NAMALWA (cell line): ENCODE data around the gene IGFN1.
A peak's percentile ranks its signal among the peaks of the same experiment; 100 is the strongest.

Source experiments
- DNase-seq: peaks from one replicate; pipeline ENCODE4 v3.0.0-alpha.2; 2015; ENCODE audit warnings: low spot score

Gene IGFN1

DNA sequence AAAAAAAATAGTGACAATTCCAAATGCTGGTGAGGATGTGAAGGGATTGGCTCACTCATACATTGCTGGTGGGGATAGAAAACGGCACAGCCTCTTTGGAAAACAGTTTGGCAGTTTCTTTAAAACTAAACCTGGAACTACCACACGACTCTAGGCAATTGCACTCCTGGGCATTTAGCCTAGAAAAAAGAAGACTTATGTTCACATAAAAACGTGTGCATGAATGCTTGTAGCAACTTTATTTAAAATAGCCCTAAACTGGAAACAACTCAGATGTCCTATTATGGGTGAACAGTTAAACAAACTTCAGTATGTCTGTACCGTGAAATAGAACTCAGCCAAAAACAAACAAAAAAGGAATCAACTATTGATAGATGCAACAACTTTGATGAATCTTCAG is 26.9 kb upstream of the IGFN1 start:
- no peak for DNase-seq

GRCh38 chr1:201164645-201165044 is 26.0 kb upstream of the IGFN1 start:
- no peak for DNase-seq

DNA sequence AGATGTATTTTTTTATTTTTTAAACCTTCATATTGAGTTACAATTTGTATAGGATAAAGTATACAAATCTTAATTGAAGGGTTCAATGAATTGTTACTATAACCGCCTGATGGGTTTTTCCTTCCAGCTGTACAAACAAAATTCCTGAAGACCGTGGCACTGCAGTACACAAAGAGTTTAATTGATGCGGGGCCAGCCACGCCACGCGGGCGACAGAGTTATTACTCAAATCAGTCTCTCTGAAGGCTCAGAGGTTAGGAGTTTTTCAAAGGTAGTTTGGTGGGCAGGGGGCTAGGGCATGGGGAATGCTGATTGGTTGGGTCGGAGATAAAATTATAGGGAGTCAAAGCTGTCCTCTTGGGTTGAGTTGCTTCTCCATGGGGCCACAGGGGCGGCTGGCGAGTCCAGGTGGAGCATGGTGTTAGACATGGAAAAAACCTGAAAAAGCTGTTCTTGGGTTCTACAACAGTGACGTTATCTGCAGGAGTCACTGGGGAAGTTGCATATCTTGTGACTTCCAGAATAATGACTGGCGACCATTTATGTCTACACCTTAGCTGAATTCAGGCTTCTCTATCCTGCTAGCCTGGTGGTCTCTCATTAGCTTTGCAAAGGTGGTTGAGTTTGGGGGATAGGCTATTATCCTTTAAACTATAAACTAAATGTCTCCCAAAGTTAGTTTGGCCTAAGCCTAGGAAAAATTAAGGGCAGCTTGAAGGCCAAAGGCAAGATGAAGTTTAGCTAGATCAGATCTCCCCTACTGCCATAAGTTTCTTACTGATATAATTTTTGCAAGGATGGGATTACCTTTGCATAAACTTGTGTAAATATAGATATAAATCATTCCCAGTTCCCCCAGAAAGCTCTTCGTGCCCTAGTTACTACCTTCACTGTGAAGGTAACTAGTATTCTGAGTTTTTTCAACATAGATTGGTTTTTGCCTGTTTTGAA is 23.3 kb upstream of the IGFN1 start:
- no peak for DNase-seq

DNA sequence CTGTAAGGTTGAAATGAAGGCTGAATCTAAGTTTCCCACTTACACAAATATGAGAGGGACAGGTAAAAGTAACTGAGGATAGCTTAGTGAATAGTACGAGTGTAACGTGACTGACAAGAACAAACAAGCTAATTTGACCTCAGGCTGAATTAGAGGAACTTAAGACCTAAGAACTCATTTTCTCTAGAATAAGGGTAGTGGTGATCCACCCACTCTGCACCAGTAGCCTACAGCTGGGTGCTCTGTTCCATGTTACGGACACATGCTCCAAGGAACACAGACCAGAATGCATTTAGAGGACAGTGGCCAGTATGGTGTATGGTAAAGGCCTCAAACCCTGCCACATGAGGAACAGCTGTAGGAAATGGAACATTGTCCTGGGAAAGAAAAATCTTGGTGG is 21.4 kb upstream of the IGFN1 start:
- DNase-seq, result no peak

- no peak for DNase-seq
These were observed 20.6 kb upstream of the IGFN1 start for GRCh38 chr1:201169971-201170532.

- DNase-seq, result peak; percentile 72
These were observed 20.0 kb upstream of the IGFN1 start for GRCh38 chr1:201170533-201171062.

DNA sequence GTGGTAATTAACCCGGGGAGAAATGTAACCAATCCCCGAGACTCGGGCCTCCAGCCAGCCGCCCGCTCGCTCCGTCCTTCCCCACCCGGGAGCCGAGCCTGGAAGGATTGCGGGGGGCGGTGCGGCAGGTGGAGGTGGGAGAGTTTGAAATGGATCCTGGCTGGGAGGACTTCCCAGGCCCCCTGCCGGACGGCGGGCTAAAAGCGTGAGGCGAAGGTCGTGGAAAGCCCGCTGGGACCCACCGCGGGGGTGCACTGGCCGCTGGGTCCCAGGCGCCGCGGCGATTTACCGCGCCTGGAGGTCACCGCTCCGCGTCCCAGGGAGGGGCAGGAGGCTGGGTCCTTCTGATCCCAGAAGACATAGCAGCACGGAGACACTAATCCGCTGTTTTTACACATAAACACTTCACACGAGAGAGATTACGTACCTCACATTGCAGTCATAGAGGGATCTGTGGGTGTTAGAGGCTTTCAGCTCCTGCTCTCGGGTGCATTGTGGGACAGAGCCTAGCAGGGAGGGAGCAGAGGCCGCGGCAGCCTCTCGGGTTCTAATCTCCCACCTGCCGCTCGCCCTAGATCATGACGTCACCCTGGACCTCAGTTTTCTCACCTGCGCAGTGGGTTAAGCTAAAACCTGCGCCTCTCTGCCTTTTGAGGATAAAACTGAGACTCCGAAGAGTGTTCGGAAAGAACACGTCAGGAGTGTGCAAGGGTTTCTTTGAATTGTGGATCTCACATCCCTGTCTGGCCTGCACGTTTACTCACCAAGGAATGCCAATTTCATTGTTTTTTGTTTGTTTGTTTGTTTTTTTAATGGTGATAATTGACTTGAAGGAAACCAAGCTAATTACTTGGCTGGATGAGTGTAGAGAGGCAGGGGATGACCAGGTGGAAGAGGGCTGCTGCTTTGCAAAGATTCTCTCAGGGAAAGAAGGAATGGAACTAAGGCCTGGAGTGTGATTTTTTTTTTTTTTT is 19.3 kb upstream of the IGFN1 start:
- DNase-seq, result peak; percentile 23

GRCh38 chr1:201172326-201172725 is 18.3 kb upstream of the IGFN1 start:
- DNase-seq, result no peak

DNA sequence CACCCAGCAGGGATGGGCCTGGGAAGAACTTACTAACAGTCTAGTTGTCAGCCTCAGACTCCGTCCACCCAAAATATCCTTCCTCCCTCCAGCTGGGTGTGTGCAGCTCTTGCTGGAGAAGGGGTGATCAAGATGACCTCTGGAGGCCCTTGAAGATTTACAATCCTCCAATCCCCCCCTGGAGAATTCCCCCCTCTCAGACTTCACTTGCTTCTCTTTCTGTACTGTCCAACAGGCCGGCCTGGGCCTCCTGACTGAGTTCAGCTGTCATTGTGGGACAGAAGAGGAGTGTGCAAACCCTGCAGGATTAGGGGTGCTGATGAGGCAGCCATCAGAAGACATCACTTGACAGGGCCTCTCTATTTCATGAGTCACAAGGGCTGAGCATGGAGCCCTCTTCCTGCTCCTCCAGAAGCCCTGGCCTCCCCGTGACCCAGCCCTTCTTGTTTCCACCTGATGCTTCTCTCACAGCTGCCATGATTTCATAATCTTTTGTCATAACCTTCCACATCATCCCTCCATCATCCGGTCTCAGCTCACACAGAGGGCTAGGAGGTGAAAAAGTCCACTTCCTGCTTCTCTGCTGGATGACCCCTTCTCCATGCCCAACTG is 17.5 kb upstream of the IGFN1 start:
- DNase-seq, result no peak

DNA sequence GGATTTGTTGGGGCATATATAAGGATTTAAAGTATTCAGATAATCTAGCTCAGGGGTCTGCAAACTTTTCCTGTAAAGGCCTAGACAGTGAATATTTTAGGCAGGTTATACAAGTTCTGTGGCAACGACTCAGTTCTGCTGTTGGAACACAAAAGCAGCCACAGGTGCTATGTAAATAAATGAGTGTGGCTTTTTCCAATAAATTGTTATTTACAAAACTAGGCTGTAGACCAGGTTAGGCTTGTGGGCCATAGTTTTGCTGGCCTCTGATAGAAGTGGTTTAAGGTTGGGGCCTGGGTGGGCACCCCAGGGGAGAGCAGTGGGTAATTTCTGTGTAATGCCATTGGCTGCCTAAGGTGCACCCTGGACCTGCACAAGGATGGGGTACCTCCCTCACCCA is 16.9 kb upstream of the IGFN1 start:
- no peak for DNase-seq

DNA sequence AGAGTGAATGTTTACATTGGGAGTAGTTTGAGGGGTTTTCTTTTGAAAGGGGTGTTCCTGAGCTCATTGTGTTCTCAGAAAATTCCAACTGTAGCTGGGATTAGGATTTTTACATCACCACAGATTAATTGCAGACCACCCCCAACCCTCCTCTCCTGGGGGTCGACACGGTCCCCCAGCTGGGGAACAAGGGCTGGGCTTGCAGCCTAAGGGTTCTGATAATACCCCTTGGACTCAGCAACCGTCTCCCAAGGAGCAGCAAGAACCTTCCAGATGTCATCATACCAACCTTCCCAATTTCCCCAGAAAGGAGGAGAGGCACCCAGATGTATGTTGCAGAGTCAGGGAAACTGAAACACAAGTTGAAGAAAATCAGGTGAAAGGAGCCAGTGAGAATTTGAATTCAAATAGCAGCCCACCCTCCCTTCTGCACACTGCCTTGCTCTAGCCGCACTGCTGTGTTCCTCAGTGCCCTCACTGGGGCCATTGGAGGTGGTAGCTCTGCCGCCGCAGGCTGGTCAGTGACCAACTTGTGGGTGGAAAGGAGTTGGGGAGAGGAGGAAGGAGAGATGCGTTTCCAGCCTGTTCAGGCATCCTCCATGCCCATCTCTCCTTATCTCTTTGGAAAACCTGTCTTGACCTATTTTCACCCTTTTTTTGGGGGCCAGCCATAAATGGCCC is 14.7 kb upstream of the IGFN1 start:
- DNase-seq, result no peak

DNA sequence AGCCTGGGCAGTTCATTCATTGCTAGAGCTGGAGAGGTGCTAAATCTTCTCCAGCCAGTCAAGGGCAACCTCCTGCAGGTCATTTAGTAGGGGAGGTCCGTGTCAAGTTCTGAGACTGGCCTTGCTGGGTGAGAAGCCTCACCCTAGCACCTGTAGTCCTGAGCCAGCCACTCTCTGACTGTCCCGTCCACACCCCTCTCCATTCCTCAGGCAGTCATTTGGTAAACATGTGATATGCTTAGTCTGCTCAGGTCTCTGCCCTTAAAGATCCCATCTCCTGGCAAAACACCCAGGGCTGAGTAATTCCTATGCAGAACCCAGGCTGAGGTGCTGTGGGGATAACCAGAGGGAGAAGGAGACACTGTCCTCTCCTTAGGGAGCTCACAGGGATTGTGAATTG is 13.7 kb upstream of the IGFN1 start:
- DNase-seq, result no peak

- no peak for DNase-seq
These were observed 11.9 kb upstream of the IGFN1 start for GRCh38 chr1:201178718-201179117.

- no peak for DNase-seq
These were observed 10.5 kb upstream of the IGFN1 start for GRCh38 chr1:201180141-201180540.

GRCh38 chr1:201180901-201181300 is 9.7 kb upstream of the IGFN1 start:
- no peak for DNase-seq

GRCh38 chr1:201181323-201181722 is 9.3 kb upstream of the IGFN1 start:
- DNase-seq, result no peak

- DNase-seq, result no peak
These were observed 8.9 kb upstream of the IGFN1 start for GRCh38 chr1:201181726-201182125.

DNA sequence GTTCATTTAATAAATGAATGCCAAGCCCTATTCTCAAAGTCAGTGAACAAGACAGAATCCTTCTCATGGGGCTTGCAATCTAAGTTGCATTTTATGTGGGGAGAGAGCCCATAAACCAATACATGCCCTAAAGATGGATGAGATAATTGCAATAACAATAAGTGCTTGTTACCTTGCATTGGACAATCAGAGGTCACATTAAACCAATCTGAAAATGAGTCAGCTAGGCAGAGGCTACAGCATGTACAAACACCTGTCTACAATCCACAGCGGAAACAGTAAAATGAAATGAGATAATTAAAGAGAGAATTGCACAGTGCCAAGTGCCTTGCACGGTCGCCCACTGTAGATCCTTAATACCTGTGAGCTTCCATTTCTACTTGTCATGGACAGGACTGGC is 7.4 kb upstream of the IGFN1 start:
- no peak for DNase-seq

DNA sequence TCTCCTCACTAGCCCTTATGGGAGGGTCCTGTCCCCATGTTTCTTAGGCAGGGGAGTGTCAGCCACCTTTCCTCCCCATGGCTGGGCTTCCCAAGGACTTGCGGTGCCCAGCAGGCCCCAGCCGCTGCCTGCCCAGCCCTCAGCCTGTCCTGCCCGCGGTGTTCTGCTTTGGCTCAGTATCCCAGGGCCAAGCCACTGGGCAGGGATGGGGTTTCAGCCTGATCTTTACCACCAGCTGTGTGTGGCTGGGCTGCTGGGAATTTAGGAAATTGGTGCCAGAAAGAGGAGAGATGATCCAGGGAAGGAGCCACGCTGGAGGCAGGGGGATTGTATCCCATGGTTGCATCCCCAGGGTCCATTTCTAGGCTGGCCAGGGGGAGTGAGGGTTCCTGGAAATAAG is 6.9 kb upstream of the IGFN1 start:
- DNase-seq, result no peak

- DNase-seq, result no peak
These were observed 6.1 kb upstream of the IGFN1 start for GRCh38 chr1:201184307-201185122.
